HCT116 (cell line): ENCODE data around the gene DENND10. TPM values are rescaled to one million over a fixed set of nuclear protein-coding genes. Genes with fewer than 3 reads are reported as not detected.

Source experiments
- ATAC-seq: fragments of 200-7000 bp; cut with Tn5 transposase; 2 replicates; pipeline ENCODE4 v1.9.1; 2020; ENCODE audit warnings: mild to moderate bottlenecking, moderate library complexity
- BruUV-seq: library from RNA; stranded (reverse); fragments of 400-500 nt; replicated peaks from 2 replicates; lab custom pipeline; 2021; lab: Mats Ljungman, UMichigan
- CTCF ChIA-PET: fragments of 300-600 bp; sonication (Branson Sonifier 250); formaldehyde crosslinking; loops from one replicate; lab custom pipeline; 2021; ENCODE audit warnings: antibody characterized with exemption; lab: Charles Lee
- POLR2A ChIA-PET: fragments of 300-600, 350-600 bp; sonication (Branson Sonifier 250); formaldehyde crosslinking; loops from one replicate; lab custom pipeline; 2021; ENCODE audit warnings: antibody characterized with exemption; lab: Charles Lee
- RAD21 ChIA-PET, 2 experiments: fragments of 300-600 bp; sonication (Branson Sonifier 250); formaldehyde crosslinking; loops; one replicate each; lab custom pipeline; 2023; ENCODE audit warnings: low total read pairs in 2 of 2; ENCODE audit not compliant: uncharacterized antibody in 2 of 2, unreplicated experiment in 2 of 2, low non-redundant PET in 1 of 2; lab: Charles Lee
- DNase-seq: peaks from one replicate; pipeline ENCODE4 v3.0.0-alpha.2; 2010; ENCODE audit warnings: low read depth, low spot score
- H2AFZ ChIP-seq: fragments of 200-600 bp; shearing (Covaris generic), sonication (generic); 2 replicates; pipeline ENCODE4 v1.6.1; 2017; ENCODE audit warnings: low read depth, mixed run types, mixed read lengths, antibody characterized with exemption, low read length; ENCODE audit not compliant: poor library complexity, severe bottlenecking
- H3K27ac ChIP-seq: 2 replicates; pipeline ENCODE4 v1.5.1; 2012; ENCODE audit warnings: low read depth, low read length
- H3K27me3 ChIP-seq: fragments of 200-600 bp; sonication (generic); 2 replicates; pipeline ENCODE4 v1.6.1; 2016; ENCODE audit warnings: mixed run types, low read length, mixed read lengths; ENCODE audit not compliant: insufficient read depth
- H3K36me3 ChIP-seq, 2 experiments: fragments of 200-500 bp in 1 of 2; fragments of 200-600 bp in 1 of 2; sonication (Bioruptor generic) in 1 of 2; sonication (generic) in 1 of 2; 2 replicates each; pipeline versions ENCODE4 v1.5.1 to v1.6.1; 2014 to 2016; ENCODE audit warnings: low read length in 2 of 2, inconsistent platforms in 1 of 2, mixed read lengths in 1 of 2, mixed run types in 1 of 2; ENCODE audit not compliant: insufficient read depth in 2 of 2, control insufficient read depth in 1 of 2
- H3K4me1 ChIP-seq, 2 experiments: fragments of 200-600 bp in 1 of 2; sonication (generic) in 1 of 2; 2 replicates each; pipeline versions ENCODE4 v1.5.1 to v1.6.1; 2012 to 2017; ENCODE audit warnings: low read length in 2 of 2, inconsistent platforms in 1 of 2, mild to moderate bottlenecking in 1 of 2, mixed read lengths in 1 of 2, mixed run types in 1 of 2, moderate library complexity in 1 of 2; ENCODE audit not compliant: insufficient read depth in 2 of 2, control insufficient read depth in 1 of 2
- H3K4me2 ChIP-seq: fragments of 200-600 bp; sonication (generic); 2 replicates; pipeline ENCODE4 v1.6.1; 2017; ENCODE audit warnings: mixed run types, low read length, mixed read lengths
- H3K4me3 ChIP-seq, 2 experiments: fragments of 200-600 bp in 1 of 2; sonication (generic) in 1 of 2; replicated peaks in 1 of 2; 2 replicates each; pipeline ENCODE4 v1.5.1; 2011 to 2016; ENCODE audit warnings: low read length in 2 of 2, control low read depth in 1 of 2, low read depth in 1 of 2, mild to moderate bottlenecking in 1 of 2, mixed read lengths in 1 of 2, mixed run types in 1 of 2
- H3K79me2 ChIP-seq: fragments of 200-600 bp; sonication (generic); 2 replicates; pipeline ENCODE4 v1.6.1; 2017; ENCODE audit warnings: mild to moderate bottlenecking, mixed run types, low read length, moderate library complexity, mixed read lengths; ENCODE audit not compliant: insufficient read depth
- H3K9ac ChIP-seq: fragments of 200-600 bp; sonication (generic); 2 replicates; pipeline ENCODE4 v1.6.1; 2016; ENCODE audit warnings: low read length, mixed read lengths
- H3K9me2 ChIP-seq: fragments of 200-600 bp; sonication (generic), shearing (Covaris generic); 2 replicates; pipeline ENCODE4 v1.6.1; 2017; ENCODE audit warnings: mixed run types, mild to moderate bottlenecking, moderate library complexity; ENCODE audit not compliant: insufficient read depth
- H3K9me3 ChIP-seq, 2 experiments: fragments of 200-500 bp in 1 of 2; fragments of 200-600 bp in 1 of 2; sonication (Bioruptor generic) in 1 of 2; sonication (generic) in 1 of 2; 2 replicates each; pipeline ENCODE4 v1.6.1; 2014 to 2017; ENCODE audit warnings: low read length in 2 of 2, mixed read lengths in 2 of 2, inconsistent platforms in 1 of 2, low read depth in 1 of 2, mild to moderate bottlenecking in 1 of 2, mixed run types in 1 of 2, moderate library complexity in 1 of 2; ENCODE audit not compliant: control insufficient read depth in 1 of 2, insufficient read depth in 1 of 2
- H4K20me1 ChIP-seq: fragments of 200-600 bp; sonication (generic), shearing (Covaris generic); 2 replicates; pipeline ENCODE4 v1.6.1; 2017; ENCODE audit warnings: mixed run types, mild to moderate bottlenecking, moderate library complexity; ENCODE audit not compliant: insufficient read depth
- CEBPB ChIP-seq: IDR thresholded peaks from 2 replicates; pipeline ENCODE4 v1.6.1; 2012; ENCODE audit warnings: low read depth
- ELF1 ChIP-seq: IDR thresholded peaks from 2 replicates; pipeline ENCODE4 v1.6.1; 2012; ENCODE audit warnings: low read depth, borderline replicate concordance
- EZH2 ChIP-seq: fragments of 200-600 bp; sonication (generic); IDR thresholded peaks from 2 replicates; pipeline ENCODE4 v1.6.1; 2017; ENCODE audit warnings: antibody characterized with exemption, mixed run types
- EZH2phosphoT487 ChIP-seq: fragments of 200-600 bp; IDR thresholded peaks from 2 replicates; pipeline ENCODE4 v1.6.1; 2018; ENCODE audit warnings: antibody characterized with exemption, borderline replicate concordance
- JUND ChIP-seq: IDR thresholded peaks from 2 replicates; pipeline ENCODE4 v1.6.1; 2012
- POLR2AphosphoS5 ChIP-seq: IDR thresholded peaks from 2 replicates; pipeline ENCODE4 v1.6.1; 2011; ENCODE audit warnings: mild to moderate bottlenecking, low read depth, low read length, moderate library complexity
- RAD21 ChIP-seq: IDR thresholded peaks from 2 replicates; pipeline ENCODE4 v1.6.1; 2012; ENCODE audit warnings: low read depth, mild to moderate bottlenecking
- SP1 ChIP-seq: IDR thresholded peaks from 2 replicates; pipeline ENCODE4 v1.6.1; 2012; ENCODE audit warnings: low read depth
- SRF ChIP-seq: IDR thresholded peaks from 2 replicates; pipeline ENCODE4 v1.6.1; 2012; ENCODE audit warnings: low read depth
- YY1 ChIP-seq: IDR thresholded peaks from 2 replicates; pipeline ENCODE4 v1.6.1; 2011; ENCODE audit warnings: low read length, low read depth, moderate library complexity, mild to moderate bottlenecking; ENCODE audit not compliant: insufficient replicate concordance; ENCODE audit errors: extremely low read depth
- ZFX ChIP-seq: fragments of 450-650 bp; IDR thresholded peaks from 2 replicates; pipeline ENCODE4 v1.6.1; 2017
- ZNF274 ChIP-seq: fragments of 200-500 bp; sonication (Bioruptor generic); IDR thresholded peaks from 2 replicates; pipeline ENCODE4 v1.6.1; 2014; ENCODE audit warnings: mild to moderate bottlenecking, low read depth, low read length, inconsistent platforms
- intact Hi-C: fragments of 100-400 bp; cut with micrococcal nuclease; formaldehyde crosslinking; loops from 2 replicates; pipeline ENCODE4 v1.10.0; 2022
- total RNA-seq: library from RNA; stranded (reverse); gene quantifications from one replicate; pipeline ENCODE4 v1.2.1, GENCODE V29; 2021; ENCODE audit not compliant: unreplicated experiment
- TF ChIP-seq, protein P1 (sequence below): IDR thresholded peaks from 2 replicates; pipeline ENCODE4 v1.6.1; 2012; ENCODE audit warnings: low read depth
- TF ChIP-seq, protein P2 (sequence below): IDR thresholded peaks from 2 replicates; pipeline ENCODE4 v1.6.1; 2011; ENCODE audit warnings: mild to moderate bottlenecking, low read length, moderate library complexity; ENCODE audit not compliant: insufficient replicate concordance; ENCODE audit errors: extremely low read depth
- TF ChIP-seq, protein P3 (sequence below), 3 experiments: fragments of 200-600 bp in 1 of 3; sonication (generic) in 1 of 3; IDR thresholded peaks in 2 of 3; conservative IDR thresholded peaks in 1 of 3; 2 replicates each; pipeline ENCODE4 v1.5.1; 2012 to 2017; ENCODE audit warnings: low read depth in 2 of 3, low read length in 2 of 3, antibody characterized with exemption in 1 of 3, borderline replicate concordance in 1 of 3, control low read depth in 1 of 3, mild to moderate bottlenecking in 1 of 3, mixed read lengths in 1 of 3, mixed run types in 1 of 3, moderate library complexity in 1 of 3; ENCODE audit not compliant: insufficient read depth in 1 of 3

Gene DENND10
- total RNA-seq, 1 experiment from 2014 or later: 47.5 TPM

DNA sequence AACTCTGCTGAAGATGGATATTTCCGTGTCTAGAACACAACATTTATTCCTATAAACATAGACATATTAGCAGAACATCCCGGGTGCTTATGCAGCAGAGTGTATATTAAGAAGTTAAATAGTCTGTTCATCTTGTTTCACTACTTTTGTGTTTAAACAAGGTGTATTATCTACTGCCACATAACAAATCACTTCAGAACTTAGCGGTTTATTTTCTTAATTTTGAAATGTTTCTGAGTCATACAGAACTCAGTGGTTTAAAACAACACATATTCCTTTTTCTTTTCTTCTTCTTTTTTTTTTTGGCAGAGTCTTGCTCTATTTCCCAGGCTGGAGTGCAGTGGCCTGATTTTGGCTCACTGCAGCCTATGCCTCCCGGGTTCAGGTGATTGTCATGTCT lies 25.8 kb downstream of the DENND10 start:
- H3K27ac ChIP-seq: no peak overlapping the region
- DNase-seq (no peak), ATAC-seq (no peak)
- no peaks in the 10 kb centered on the region for H3K9me3 ChIP-seq
- H3K9ac ChIP-seq: no peak overlapping the region
- H3K9me2 ChIP-seq: no peaks in the 10 kb centered on the region
- H3K27me3 ChIP-seq: no peaks in the 10 kb centered on the region
- intact Hi-C loops: no loop called here
- no peak overlapping the region for H3K4me3 ChIP-seq
- no peak overlapping the region for H3K4me2 ChIP-seq
- no peaks in the 10 kb centered on the region for H4K20me1 ChIP-seq
- ChIA-PET RAD21 (interaction anchor here in 1 of 2 experiments (0.7 kb wide), 1 partner anchor 140 kb away, joined by 4 read pairs; no protein-coding TSS in a partner anchor), POLR2A (no interaction called here), CTCF (interaction anchor here (0.6 kb wide), 1 partner anchor 27 kb away, joined by 3 read pairs; no protein-coding TSS in a partner anchor)
- BruUV-seq: no TSS peak
- H2AFZ ChIP-seq: no peak overlapping the region
- no peaks in the 10 kb centered on the region for H3K79me2 ChIP-seq
- TF ChIP-seq YY1 (no peak), RAD21 (no peak), JUND (no peak), SRF (no peak), EZH2phosphoT487 (no peak), CEBPB (no peak), ZFX (no peak), EZH2 (no peak), ZNF274 (no peak), POLR2AphosphoS5 (no peak), SP1 (no peak), ELF1 (no peak)
- TF ChIP-seq, protein P1, sequence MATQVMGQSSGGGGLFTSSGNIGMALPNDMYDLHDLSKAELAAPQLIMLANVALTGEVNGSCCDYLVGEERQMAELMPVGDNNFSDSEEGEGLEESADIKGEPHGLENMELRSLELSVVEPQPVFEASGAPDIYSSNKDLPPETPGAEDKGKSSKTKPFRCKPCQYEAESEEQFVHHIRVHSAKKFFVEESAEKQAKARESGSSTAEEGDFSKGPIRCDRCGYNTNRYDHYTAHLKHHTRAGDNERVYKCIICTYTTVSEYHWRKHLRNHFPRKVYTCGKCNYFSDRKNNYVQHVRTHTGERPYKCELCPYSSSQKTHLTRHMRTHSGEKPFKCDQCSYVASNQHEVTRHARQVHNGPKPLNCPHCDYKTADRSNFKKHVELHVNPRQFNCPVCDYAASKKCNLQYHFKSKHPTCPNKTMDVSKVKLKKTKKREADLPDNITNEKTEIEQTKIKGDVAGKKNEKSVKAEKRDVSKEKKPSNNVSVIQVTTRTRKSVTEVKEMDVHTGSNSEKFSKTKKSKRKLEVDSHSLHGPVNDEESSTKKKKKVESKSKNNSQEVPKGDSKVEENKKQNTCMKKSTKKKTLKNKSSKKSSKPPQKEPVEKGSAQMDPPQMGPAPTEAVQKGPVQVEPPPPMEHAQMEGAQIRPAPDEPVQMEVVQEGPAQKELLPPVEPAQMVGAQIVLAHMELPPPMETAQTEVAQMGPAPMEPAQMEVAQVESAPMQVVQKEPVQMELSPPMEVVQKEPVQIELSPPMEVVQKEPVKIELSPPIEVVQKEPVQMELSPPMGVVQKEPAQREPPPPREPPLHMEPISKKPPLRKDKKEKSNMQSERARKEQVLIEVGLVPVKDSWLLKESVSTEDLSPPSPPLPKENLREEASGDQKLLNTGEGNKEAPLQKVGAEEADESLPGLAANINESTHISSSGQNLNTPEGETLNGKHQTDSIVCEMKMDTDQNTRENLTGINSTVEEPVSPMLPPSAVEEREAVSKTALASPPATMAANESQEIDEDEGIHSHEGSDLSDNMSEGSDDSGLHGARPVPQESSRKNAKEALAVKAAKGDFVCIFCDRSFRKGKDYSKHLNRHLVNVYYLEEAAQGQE: no peak
- TF ChIP-seq, protein P2, sequence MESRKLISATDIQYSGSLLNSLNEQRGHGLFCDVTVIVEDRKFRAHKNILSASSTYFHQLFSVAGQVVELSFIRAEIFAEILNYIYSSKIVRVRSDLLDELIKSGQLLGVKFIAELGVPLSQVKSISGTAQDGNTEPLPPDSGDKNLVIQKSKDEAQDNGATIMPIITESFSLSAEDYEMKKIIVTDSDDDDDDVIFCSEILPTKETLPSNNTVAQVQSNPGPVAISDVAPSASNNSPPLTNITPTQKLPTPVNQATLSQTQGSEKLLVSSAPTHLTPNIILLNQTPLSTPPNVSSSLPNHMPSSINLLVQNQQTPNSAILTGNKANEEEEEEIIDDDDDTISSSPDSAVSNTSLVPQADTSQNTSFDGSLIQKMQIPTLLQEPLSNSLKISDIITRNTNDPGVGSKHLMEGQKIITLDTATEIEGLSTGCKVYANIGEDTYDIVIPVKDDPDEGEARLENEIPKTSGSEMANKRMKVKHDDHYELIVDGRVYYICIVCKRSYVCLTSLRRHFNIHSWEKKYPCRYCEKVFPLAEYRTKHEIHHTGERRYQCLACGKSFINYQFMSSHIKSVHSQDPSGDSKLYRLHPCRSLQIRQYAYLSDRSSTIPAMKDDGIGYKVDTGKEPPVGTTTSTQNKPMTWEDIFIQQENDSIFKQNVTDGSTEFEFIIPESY: no peak
- TF ChIP-seq, protein P3, sequence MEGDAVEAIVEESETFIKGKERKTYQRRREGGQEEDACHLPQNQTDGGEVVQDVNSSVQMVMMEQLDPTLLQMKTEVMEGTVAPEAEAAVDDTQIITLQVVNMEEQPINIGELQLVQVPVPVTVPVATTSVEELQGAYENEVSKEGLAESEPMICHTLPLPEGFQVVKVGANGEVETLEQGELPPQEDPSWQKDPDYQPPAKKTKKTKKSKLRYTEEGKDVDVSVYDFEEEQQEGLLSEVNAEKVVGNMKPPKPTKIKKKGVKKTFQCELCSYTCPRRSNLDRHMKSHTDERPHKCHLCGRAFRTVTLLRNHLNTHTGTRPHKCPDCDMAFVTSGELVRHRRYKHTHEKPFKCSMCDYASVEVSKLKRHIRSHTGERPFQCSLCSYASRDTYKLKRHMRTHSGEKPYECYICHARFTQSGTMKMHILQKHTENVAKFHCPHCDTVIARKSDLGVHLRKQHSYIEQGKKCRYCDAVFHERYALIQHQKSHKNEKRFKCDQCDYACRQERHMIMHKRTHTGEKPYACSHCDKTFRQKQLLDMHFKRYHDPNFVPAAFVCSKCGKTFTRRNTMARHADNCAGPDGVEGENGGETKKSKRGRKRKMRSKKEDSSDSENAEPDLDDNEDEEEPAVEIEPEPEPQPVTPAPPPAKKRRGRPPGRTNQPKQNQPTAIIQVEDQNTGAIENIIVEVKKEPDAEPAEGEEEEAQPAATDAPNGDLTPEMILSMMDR (IDR thresholded peaks at IDR 0.05 in 2 of 3, conservative IDR thresholded peaks at IDR 0.05 in 1 of 3; ENCODE audit: borderline replicate concordance in 1 of 3, insufficient read depth in 1 of 3, low read depth in 2 of 3, low read length in 2 of 3): no peak
- H3K4me1 ChIP-seq: peaks cover 0 to 6% of the 10 kb centered on the region in 2 experiments; a peak in 1 of 4 replicates
- H3K36me3 ChIP-seq: peaks cover 13 to 33% of the 10 kb centered on the region in 2 experiments
